Transverse colon (tissue), 3 donors: ENCODE data around the gene SUCLA2.

Experiments
- CTCF ChIP-seq, 5 experiments: fragments of 200-600 bp in 3 of 5; fragments of 450-650 bp in 2 of 5; sonication (generic) in 3 of 5; IDR thresholded peaks; 1 replicate in 2 of 5; 2 replicates in 3 of 5; pipeline ENCODE4 v1.5.1; 2016 to 2017; ENCODE audit warnings: antibody characterized with exemption in 5 of 5, inconsistent platforms in 3 of 5, mild to moderate bottlenecking in 2 of 5, moderate library complexity in 1 of 5
- EP300 ChIP-seq: sonication (generic); formaldehyde crosslinking; IDR thresholded peaks from one replicate; pipeline ENCODE4 v1.6.1; 2017; ENCODE audit warnings: antibody characterized with exemption, low read depth
- POLR2A ChIP-seq: fragments of 450-650 bp; IDR thresholded peaks from one replicate; pipeline ENCODE4 v1.6.1; 2016; ENCODE audit warnings: antibody characterized with exemption, mild to moderate bottlenecking, moderate library complexity

DNA sequence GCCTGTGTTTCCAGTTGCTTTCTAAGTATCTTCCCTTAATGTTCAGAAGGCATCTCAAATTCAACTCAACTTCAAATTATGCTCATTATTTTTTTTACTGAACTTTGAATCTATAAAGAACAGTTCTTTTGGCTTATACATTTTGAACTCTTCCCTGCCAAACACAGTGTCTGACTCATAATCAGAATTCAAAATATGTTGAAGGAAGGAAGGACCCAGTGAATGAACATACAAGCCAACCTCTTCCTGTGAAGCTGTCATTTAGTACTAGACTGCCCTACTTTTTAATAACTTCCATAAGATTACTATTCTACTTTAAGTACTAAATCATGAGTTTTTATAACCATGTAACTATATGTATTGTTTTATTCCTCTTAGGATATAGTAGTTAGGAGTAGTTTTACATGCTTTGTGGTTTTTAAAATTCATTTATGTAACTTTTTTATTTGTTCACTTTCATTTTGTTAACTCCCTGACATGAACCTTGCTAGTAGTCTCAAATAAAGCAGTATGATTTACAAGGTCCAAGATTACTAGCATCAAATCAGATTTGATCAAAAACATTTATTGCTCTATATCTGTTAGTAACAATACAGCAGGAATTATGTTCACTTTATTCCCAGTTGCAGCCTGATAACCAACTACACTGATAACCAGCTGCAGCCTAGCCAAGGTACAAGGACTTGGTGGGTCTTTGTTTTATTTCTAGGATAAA, 42.9 kb upstream of the SUCLA2 start:
- TF ChIP-seq CTCF (IDR thresholded peaks at IDR 0.05), result no peak
- TF ChIP-seq POLR2A, result no peak
- no peak for TF ChIP-seq EP300
